OCI-LY7 (cell line): ENCODE measurements around the gene SIX1.

ENCODE experiments used
- EZH2phosphoT487 ChIP-seq: fragments of 200-600 bp; sonication (generic); IDR thresholded peaks from 2 replicates; pipeline ENCODE4 v1.6.1; 2018; ENCODE audit warnings: low read depth, borderline replicate concordance, mild to moderate bottlenecking, mixed run types, antibody characterized with exemption, low read length, moderate library complexity, mixed read lengths
- TF ChIP-seq, protein P1 (sequence below): fragments of 200-600 bp; sonication (generic); conservative IDR thresholded peaks from 2 replicates; pipeline ENCODE4 v1.5.1; 2014; ENCODE audit warnings: mild to moderate bottlenecking, antibody characterized with exemption, low read length, moderate library complexity, mixed read lengths

- TF ChIP-seq, protein P1, sequence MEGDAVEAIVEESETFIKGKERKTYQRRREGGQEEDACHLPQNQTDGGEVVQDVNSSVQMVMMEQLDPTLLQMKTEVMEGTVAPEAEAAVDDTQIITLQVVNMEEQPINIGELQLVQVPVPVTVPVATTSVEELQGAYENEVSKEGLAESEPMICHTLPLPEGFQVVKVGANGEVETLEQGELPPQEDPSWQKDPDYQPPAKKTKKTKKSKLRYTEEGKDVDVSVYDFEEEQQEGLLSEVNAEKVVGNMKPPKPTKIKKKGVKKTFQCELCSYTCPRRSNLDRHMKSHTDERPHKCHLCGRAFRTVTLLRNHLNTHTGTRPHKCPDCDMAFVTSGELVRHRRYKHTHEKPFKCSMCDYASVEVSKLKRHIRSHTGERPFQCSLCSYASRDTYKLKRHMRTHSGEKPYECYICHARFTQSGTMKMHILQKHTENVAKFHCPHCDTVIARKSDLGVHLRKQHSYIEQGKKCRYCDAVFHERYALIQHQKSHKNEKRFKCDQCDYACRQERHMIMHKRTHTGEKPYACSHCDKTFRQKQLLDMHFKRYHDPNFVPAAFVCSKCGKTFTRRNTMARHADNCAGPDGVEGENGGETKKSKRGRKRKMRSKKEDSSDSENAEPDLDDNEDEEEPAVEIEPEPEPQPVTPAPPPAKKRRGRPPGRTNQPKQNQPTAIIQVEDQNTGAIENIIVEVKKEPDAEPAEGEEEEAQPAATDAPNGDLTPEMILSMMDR, result no peak
- no peak for TF ChIP-seq EZH2phosphoT487
Measured at GRCh38 chr14:60677701-60678100, 28.4 kb upstream of the SIX1 start.
